T-helper 9 cell (primary cell): ENCODE measurements around the gene GALNT14.

Experiments
- DNase-seq: peaks from one replicate; pipeline ENCODE4 v3.0.0-alpha.2; 2020

Gene GALNT14

DNA sequence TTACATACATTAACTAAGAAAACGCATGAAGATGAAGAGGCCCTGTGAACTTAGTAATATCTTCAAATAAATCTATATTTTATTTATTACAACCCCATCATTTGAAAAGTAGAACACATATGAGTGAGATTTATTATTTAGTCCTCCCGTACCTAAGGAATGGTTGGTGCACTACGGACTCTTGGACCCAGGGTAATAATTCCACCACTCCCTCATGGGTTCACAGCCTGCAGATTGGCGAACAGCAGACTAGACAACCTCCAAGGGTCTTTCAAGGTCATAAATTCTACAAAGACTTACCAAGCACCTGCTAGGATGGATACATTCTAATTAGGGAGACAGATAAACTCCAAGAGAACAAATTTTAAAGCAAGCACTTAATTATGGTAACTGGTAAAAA, 51.6 kb downstream of the GALNT14 start:
- no peak for DNase-seq

DNA sequence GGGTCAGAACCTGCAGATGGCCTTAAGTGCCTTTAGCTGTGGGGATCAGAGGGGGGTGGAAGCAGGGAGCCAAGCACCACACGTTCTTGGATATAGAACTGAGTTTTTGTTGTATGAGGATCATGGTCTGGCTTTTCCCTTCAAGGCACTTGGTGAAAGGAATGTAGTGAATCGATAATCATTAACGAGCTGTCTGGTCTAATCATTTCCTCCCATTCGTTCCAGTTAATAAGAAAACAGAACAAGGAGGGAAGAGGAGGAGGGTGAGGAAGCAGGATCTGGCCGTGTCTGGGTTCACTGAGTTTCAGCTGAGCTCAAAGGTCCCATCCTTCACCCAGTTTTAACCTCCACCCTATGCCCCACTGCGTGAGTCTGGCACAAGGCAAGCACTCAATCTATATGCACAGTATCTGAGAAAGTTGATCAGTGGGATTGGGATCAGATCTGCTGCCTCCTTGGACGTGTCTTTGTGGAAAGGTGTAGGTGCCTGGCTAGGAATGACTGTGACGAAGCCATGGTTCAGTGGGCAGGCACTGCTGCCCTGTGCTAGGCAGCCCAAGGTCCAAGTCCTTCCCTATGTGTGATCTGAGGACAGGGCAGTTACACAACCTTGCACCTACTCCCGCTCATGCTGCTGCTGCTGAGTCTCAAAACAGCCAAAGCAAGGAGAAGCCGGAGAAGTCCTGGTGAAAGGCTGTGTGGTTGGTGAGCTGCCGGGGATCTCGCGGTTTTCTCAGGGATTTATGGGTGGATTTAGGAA, 54.8 kb downstream of the GALNT14 start:
- DNase-seq = no peak

DNA sequence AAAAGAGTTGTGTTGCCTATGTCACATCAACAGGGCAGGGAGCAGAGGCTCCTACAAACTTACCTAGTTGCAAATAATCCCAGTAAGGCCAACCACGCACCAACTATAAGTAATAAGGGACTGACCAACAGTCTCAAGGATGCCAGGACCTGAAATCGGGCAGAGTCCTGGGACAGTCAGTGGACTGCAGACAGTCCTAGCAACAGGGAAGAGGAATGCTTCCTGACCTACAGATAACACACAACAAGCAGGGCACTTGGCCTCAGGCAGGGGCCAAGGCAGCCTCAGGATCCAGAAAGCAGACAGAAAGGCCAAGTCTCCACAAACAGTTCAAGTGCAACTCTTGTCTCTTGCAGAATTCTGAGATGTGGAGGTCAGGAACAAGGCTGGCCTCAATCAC, 56.2 kb downstream of the GALNT14 start:
- DNase-seq = no peak

DNA sequence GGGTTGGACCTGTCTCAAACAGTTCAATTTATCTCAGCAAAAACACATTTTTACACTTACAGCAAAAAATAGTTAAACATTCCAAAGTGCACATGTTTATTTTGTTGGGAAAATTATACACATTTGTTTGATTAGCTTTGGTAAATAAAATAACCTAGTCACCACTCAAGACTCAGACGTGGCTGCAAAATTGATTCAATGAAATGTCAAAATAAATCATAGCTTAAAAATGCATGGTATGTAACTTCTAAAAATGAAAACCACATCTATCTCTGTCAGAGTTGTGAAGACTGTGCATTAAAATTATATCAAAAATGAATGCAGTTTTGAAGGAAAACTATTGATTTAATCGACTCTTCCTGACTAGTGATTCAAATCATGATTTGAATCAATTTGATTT, 56.7 kb downstream of the GALNT14 start:
- no peak for DNase-seq

DNA sequence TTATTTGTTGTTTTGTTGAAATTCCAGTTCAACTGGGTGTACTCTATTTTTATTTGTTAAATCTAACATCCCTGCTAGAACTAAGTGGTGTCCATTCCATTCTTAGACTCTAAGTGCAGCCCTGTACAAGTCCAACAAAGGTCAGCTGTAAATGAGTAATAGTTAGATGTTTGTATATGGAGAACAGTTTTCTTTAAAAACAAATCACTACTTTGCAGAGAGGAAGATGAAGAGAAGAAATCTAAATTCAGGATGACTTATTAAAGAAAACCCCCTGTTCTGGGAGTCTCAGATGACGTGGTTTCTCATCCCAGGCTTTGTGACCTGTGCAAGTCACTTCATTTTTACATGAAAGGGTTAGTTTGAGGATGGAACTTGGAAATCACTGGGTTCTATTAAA, 57.9 kb downstream of the GALNT14 start:
- no peak for DNase-seq

DNA sequence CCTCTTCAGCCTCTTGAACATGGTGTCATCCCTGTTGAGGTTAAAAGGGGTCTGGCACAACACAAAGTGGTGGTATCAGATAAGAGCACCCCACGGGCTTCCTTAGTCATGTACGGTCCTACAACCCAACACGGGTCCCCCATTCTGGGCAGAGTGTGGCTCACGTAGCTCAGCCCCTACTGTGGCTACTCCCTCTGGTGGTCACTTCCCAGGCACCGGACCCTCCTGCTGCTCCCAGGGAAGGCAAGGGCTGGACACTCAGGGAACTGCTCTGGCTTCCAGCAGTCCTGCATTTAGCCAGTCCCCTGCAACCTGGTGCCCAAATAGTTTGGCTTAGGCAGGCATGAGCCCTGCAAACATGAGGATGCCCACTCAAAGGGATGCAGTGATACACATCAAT, 58.6 kb downstream of the GALNT14 start:
- no peak for DNase-seq

DNA sequence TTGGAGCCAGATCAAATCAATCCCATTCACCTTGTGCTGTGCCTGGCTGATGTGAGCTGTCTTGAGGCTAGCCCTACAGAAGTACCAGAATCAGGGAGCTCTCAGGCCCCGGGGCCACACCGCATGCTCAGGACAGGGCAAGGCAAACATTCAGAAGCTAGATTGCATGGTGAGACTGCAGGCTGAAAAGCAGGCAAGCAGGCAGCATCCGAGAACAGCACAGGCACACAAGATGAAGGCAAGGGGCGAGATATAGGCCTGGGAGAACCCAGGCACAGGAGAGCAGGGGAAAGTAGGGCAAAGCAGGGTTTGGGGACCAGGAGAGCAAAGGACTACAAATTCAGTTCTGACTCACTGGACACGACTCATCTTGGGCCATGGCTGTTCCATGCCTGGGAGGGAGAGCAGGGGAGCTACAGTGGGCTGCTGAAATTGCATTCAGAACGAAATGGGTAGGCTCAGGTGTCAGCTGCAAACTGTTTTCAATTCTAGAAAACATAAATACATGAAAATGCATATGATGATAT, 59.6 kb downstream of the GALNT14 start:
- no peak for DNase-seq

DNA sequence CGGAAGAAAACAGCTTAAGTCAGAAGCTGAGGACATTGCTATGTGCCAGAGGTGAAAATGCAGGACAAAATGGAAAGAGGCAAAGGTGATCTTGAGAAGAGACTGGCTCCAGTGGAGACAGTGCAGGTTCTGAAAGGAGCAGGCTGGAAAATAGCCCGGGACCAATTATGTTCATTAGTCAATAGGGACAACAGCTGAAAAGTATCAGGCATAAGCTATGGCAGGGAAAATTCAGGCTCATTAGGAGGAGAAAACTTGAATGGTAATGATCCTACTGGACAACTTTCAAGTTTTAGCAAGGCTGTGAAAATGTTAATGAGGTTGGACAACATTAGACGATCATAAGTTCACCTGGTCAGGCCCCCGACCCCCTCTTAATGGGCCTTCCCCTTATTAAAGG, 60.2 kb downstream of the GALNT14 start:
- DNase-seq = no peak

DNA sequence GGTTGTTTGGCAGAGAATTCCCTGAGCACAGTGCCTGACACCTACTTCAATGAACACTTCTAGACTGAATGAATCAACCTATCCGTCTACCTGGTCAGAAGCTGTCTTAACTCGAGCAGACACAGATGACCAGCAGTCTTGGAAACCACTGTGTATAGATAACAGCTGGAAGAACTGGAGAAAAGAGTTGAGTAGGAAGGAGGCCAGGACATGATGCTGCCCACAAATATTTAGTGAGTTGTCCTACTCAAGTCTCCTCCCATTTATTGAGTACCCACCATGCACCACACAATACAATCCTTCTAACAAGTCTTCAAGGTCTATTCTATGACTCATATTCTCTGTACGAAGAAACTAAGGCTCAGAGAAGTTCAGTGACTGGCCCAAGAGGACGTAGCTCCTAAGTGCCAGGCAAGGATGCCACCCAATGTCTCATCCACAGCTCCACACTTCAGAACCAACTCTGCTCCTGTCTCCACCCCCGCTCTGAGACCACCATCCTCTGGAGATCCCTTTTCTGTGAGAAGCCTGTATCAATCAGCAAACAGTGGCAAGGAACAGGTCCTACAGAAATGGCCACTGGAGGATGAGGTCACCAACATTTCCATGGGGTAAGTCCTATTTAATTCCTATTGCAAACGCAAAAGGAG, 62.2 kb downstream of the GALNT14 start:
- DNase-seq = no peak

DNA sequence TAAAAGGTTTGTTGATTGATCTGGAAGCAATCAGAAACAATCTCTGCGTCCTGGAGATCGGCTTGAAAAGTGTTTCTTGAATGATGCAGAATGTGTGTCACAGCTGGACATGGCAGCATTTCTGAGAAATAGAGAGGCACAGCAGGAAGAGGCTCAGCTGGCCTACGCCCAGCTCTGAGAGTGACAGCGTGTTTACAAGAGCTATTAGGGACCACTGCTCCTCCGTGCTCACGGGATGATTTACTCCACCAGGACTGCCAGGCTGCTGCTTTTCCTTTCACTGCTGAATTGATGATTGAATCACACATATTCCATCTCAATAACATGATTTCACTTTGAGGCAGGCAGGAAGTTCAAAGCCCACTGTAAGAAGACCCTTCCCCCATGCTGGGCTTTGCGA, 62.8 kb downstream of the GALNT14 start:
- DNase-seq = no peak

DNA sequence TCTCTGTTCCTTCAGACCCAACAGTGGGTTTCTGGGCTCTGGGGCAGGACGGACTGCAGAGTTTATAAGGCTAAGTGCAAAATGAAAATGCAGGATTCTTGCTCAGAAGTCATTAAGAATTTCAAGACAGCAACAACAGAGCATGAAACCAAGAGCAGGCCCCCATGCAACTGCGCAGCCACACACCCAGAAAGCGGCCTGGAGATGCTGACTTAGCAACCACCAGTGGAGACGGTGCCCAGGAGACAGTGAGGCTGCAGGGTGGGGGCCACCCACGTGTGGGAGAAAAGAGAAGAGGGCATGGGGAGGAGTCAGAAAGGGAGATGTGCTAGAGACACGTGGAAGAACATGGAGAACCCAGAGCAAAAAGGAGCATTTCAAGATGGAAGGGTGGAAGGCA, 66.5 kb downstream of the GALNT14 start:
- DNase-seq = no peak

DNA sequence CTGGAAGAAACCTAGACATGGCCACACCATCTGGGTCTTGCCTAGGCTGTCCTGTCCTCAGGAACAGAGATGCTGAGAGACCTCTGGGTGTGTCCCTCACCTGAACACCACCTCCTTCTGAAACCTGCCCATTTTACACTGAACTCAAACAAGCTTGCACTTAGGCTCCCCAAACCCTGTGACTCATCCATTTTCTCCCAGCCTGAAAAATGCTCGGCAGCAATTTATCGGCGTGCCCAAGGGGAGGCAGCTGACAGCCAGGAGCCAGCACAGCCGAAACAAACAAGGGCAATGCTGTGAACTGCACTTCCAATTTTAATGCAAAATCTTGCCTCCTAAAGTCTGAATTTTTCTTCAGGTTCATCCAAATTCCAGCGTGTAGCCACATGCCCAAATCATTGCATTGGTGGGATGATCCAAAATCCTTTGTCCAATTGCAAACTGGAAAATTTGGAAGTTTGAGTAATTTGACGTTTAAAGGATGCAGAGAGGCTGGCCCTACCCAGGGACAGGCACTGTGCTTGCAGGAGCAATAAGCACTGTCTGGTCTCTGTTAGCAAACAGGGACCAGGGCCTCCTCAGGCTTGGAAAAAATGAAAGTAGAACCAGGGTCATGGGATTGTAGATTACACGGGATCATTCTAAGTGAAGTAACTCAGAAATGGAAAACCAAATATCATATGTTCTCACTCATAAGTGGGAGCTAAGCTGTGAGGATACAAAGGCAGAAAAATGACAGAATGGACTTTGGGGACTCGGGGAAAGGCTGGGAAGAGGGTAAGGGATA, 67.7 kb downstream of the GALNT14 start:
- no peak for DNase-seq

DNA sequence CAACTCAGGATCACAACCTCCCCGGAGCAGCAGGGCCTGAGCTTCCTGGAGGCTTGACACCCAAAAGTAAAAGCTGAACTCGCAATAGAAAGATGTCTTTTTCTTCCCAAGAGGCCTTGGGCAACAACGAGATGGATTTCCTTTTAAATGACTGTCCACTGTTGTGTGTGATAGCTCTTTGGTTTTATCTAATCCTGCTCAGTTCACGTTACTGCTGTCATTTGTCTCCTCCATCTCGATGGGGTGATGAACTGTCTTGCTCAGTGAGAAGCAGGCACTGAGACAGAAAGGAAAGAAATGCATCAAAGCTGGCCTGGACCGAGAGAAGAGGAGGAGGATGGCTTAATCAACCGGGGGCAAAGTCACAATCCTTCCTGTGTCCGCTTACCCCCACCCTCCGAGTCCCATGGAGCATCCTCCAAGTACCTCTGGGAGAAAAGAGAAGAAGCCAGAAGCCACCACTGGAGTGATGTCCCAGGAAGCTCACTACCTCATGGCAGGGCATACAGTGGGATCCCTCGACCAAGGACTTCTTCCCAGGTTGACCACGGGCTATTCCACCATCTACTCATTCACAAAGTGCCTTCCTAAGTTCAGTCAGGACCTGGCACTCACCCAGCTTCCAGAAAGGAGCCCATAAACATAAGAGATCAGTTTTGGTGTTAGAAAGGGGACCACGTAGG, 68.5 kb downstream of the GALNT14 start:
- no peak for DNase-seq

DNA sequence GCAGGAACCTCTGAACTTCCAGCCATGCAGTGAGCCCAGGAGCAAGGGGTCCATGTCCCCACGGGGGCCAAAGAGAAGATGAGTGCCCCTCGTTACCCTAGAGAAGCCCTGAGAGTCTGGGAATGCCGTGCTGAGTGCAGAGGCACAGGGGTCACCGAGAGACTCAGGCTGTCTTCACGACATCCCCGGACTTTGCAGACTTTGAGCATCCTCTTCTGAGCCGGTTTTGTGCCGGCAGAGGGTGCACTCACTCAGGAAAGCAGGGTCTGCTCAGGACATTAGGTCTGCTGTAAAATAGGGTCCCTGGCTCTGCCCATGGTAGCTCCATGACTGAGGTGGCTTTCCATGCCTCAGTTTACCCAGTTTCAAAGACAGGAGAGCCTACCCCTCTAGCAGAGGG, 71.0 kb downstream of the GALNT14 start:
- no peak for DNase-seq

DNA sequence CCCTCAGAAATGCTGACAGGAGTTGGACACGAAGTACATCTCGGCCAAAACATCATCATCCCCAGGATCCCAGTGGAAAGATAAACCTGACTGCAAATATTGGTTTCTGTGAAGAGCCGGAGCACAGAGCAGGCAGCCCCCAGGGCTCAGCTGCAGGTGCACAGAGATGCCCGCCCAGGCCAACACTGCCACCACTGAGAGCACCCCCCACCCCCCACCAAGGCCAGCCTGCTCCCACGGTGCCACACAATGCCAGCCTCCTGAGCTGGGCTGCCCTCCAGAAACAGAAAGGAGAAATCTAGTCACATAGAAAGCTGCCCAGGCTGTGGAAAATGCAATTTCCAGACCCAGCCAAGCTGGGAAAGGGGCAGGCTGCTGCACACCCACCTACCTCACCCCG, 71.7 kb downstream of the GALNT14 start:
- DNase-seq = no peak

DNA sequence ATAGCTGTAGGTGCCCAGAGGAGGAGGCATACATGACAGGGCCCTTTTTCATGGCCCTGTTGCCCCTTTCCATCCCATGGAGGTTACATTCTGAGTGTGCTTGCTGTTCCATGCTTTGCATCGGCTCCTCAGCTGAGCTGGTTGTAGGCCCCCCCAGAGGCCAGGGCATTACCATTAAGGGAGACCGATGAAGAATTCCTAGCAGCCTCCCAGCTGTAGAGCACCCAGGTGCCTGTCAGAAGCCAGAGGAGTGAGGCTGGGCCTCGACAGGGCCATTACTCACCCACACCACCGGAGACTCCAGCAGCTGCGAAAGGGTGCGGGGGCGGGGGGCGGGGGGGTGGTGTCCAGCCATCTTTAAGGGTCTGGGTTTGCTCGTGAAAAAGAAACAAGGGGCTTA, 72.2 kb downstream of the GALNT14 start:
- no peak for DNase-seq

DNA sequence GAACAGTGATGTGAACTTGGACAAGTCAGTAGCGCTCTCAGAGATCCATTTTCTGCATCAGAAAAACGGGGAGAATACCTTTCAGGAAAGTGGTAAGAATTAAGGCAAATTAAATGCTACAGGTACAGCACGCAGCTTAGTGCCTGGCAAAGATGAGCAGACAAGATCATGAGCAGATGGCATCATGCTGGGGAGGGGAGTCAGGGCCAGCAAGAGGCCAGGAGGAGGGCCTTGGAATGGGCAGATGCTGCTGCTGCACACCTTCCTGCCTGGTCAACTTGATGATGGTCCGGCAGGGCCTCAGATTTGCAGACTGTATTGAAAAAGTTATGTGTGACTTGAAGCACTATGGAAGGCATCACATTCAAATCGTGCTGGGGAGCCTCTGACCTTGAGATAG, 72.9 kb downstream of the GALNT14 start:
- no peak for DNase-seq

DNA sequence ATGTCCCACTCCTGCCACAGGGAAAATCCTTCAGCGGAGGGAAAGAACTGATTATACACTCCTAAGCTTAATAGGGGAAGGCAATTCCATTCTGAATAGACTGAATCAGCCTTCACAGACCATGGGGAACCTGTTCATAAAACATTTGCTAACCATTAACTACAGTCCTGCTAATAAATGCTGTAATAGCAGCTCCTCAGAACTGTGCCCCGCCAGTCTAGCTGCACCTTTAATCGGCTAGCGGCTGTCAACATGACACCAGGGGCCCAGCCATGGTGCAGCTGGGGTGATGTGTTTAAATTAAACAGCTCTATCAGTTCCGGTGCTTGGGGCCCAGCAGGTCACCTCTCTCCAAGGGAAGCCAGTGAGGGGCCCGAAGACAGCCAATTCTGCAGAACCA, 77.8 kb downstream of the GALNT14 start:
- no peak for DNase-seq

DNA sequence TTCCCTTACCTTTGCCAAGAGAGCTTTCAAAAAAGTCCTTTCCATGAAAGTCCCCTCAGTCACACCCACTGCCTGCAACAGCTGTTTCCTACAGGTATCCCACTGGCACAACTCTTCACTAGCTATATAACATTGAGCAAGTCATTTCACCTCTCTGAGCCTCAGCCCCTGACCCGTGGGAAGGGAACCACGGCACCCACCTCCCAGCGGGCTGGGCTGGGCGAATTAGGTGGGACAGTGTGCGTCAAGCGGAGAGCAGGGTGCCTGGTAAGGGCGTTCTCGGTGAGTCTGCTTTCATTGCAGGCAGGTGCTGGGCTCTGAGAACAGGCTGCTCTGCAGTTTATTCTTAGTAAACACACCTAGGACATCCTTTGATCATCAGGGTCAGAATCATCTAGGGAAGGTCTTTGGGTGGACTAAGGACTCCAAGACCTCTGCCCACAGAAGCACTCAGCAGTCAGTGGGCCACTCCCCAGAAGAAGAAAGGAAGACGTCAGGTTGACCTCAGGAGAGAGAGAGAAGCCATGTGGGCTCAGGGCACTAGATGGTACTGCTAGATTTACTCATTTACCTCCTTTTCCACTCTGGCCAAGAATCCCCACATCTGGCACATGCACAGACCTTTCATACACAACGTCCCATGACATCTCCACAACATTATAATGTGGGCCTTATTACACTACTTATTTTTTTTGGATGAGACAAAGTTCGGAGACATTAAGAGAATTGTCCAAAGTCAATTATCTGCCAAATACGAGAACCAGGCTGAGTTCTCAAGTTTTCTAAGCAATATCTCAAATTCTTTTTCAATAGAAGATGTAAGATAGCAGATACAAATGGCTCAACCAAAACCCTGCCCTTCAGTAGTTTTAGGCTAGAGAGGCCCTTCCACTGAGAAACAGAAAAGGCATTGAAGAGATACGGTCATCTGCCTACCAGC, 79.9 kb downstream of the GALNT14 start:
- no peak for DNase-seq

DNA sequence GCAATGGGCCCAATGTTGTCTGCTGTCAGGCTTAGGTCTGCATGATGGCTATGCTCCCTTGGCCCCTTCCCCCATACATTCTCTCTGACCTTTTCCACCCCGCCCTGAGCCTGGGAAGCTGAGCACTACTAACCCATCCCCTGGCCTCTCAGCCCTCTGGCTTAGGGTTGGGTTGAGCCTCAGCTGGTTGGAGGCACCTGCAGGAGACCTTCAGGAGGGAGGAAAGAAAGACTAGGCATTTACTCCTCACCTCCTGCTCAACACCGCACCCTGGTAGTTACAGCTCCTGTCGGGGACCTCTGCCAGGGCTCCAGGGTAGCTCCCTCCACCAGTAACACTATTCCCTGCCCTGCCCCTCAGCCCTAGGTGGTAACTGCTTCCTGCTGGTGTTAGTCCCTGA, 80.5 kb downstream of the GALNT14 start:
- no peak for DNase-seq

DNA sequence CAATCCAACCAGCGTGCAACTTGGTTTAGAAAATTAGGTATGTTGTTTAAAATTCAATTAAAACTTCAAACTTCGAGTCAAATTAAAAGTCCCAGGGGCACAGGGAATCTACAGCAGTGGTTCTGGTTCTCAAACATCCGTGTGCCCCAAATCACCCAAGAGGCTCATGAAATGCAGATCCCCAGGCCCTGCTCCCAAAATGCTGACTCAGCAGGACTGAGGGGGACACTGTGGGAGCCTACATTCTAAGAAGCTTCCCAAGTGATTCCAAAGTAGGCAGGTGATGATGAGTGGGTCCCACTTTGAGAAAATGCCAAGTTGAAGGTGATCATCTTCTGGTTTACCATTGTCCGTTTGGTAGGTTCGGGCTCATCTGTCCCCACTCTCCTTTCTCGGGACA, 82.3 kb downstream of the GALNT14 start:
- no peak for DNase-seq

DNA sequence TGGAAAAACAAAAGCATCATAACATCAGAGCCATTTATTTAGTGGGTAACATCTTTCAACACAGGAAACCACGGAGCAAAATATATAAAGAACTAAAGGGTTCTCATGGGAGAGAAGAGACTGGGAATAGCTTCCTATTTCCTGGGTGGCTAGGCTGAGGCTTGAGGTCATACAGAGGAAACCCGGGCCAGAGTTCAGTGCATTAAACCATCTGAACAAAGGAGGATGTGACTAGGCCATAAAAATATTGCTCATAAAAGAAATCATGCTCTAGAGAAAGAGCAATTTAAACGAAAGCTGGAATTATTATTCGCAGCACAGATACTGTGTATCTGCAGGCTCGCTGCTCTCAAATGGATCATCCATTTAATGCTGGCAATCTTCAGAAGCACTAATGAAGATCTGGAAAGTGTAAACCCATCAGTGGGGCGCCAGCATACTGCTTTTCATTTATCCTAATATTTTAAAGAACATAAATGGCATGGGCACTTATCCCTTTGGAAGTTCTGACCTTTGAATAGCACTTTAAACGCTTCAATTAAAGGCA, 83.3 kb downstream of the GALNT14 start:
- no peak for DNase-seq
